HFFc6 (cell line): ENCODE results near the gene TMCC2. TPM values are rescaled to one million over a fixed set of nuclear protein-coding genes. Genes with fewer than 3 reads are reported as not detected.
A peak's percentile ranks its signal among the peaks of the same experiment; 100 is the strongest.

Experiments
- DNase-seq: peaks from one replicate; pipeline ENCODE4 v3.0.0-alpha.2; 2018
- H3K27ac Mint-ChIP-seq: 2 replicates; pipeline ENCODE4 v1.8.0; 2020; ENCODE audit warnings: mild to moderate bottlenecking, mixed read lengths
- H3K27me3 Mint-ChIP-seq: 2 replicates; pipeline ENCODE4 v1.8.0; 2021; ENCODE audit warnings: mild to moderate bottlenecking, moderate library complexity, mixed read lengths; ENCODE audit not compliant: insufficient read depth
- H3K36me3 Mint-ChIP-seq: 2 replicates; pipeline ENCODE4 v1.8.0; 2021; ENCODE audit warnings: low read depth, mixed read lengths
- H3K4me1 Mint-ChIP-seq: 2 replicates; pipeline ENCODE4 v1.8.0; 2020; ENCODE audit warnings: low read depth, mixed read lengths
- H3K4me3 Mint-ChIP-seq: 2 replicates; pipeline ENCODE4 v1.8.0; 2020; ENCODE audit warnings: mild to moderate bottlenecking, moderate library complexity, mixed read lengths
- H3K9me3 Mint-ChIP-seq: 2 replicates; pipeline ENCODE4 v1.8.0; 2020; ENCODE audit warnings: mild to moderate bottlenecking, mixed read lengths
- CTCF ChIP-seq: fragments of 200-600 bp; sonication (generic); IDR thresholded peaks from 2 replicates; pipeline ENCODE4 v1.5.0; 2021; ENCODE audit warnings: antibody characterized with exemption, mild to moderate bottlenecking
- total RNA-seq, 6 experiments: library from RNA; stranded (reverse); fragmentation: NEBNext Ultra II Directional; extraction: Animal tissue kit (Norgen Biotek cat#: 25700); gene quantifications; 2 replicates in 1 of 6; 3 replicates in 5 of 6; pipeline ENCODE4 v1.2.3, GENCODE V29; 2021

TMCC2 gene
- total RNA-seq, 6 experiments from 2014 or later, result 3.4 to 4.2 (median 3.9) TPM

DNA sequence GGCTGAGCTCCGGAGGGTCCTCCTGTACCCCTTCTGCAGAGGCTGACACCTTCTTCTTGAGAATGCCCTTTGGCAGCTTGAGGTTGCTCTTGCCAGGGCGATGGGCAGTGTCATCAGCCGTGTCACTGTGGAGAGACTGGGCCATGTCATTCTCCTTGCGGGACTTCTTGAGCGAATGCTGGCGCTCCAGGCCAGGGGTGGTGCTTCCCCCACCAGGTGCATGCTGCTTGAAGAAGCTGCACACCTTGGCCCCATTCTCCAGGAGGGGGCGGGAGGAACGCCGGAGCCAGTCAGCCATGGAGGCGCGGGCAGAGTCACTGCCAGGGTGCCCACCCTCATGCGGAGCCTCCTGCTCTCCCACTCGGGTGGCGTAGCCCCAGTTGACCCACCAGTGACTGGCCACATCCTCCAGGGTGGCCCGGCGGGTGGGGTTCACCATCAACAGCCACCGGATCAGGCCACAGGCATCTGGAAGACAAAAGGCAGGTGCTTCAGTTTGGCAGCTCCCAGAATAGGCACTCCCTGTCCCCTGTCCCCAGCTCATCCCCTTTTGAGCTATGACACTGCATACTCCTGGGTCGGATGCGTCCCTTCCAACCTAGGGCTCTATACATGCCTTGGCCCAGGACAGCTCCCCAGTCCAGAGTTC, 76.4 kb downstream of the TMCC2 start:
- H3K4me1 Mint-ChIP-seq, result peaks cover 46% of the 10 kb centered on the region
- no peak for DNase-seq
- H3K27ac Mint-ChIP-seq, result peak overlapping the region; percentile 75
- peaks cover 4% of the 10 kb centered on the region for H3K27me3 Mint-ChIP-seq
- peaks cover 34% of the 10 kb centered on the region for H3K36me3 Mint-ChIP-seq
- H3K9me3 Mint-ChIP-seq, result no peaks in the 10 kb centered on the region
- TF ChIP-seq CTCF, result no peak
- H3K4me3 Mint-ChIP-seq, result no peak overlapping the region

GRCh38 chr1:205304695-205305070, 76.9 kb downstream of the TMCC2 start:
- Mint-ChIP-seq H3K27ac (peak overlapping the region; percentile 75), H3K36me3 (peaks cover 37% of the 10 kb centered on the region), H3K4me1 (peaks cover 41% of the 10 kb centered on the region), H3K9me3 (no peaks in the 10 kb centered on the region), H3K27me3 (peaks cover 4% of the 10 kb centered on the region), H3K4me3 (no peak overlapping the region)
- no peak for TF ChIP-seq CTCF
- DNase-seq, result no peak

DNA sequence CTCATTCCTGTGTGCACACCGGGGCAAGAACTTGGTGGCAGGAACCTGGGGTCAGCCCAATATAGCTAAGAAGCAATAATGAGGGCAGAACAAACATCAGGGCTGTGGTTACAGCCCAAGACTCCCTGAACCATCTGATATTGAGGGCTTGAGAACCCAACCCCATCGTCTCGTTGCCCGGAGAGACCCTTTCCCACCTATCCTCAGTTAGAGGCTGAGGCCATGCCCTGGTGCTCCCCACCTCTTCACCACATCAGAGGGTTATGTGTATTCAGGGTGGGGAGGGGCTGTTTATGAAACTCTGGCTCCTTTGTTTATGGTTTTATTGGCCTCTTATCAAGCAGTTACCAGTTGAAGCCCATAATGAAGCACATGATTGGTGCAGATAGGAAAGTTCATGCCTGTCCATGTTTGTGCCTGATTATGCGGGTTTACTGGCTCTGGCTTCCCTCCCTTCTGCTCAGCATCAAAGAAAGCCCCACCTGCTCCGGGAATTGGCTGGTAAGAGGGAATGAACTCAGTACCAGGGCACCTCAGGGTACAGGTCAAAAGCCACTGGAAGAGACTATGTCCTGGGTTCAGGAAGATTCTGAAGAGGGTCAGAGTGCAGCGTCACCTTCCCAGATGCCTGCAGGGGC, 79.3 kb downstream of the TMCC2 start:
- Mint-ChIP-seq H3K9me3 (no peaks in the 10 kb centered on the region), H3K27ac (no peak overlapping the region), H3K36me3 (peaks cover 59% of the 10 kb centered on the region), H3K4me3 (no peak overlapping the region), H3K4me1 (peaks cover 17% of the 10 kb centered on the region), H3K27me3 (no peaks in the 10 kb centered on the region; the same call in none of the 2 replicates)
- DNase-seq, result no peak
- no peak for TF ChIP-seq CTCF

DNA sequence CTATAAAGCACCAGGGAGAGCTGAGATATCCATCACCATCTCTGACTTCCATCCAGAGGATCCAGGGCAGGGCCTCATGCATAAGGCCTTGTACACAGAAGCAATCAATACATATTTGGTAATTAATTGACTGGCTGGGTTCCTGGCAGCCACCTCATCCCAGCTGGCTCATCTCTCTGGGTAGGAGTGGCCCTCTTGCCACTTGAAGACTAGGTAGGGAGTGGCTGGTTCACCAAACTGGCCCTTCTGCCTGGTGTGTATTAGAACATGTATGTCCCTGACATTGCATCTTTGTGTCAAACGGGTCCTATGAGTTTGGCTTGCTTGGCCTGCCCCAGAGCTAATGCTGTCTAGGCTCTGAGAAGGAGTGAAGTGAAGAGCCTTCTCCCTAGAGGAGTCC, 82.0 kb downstream of the TMCC2 start:
- no peak overlapping the region for H3K27ac Mint-ChIP-seq
- H3K4me3 Mint-ChIP-seq, result no peak overlapping the region
- peaks cover 30% of the 10 kb centered on the region for H3K4me1 Mint-ChIP-seq
- no peaks in the 10 kb centered on the region; the same call in 1 of the 2 replicates for H3K27me3 Mint-ChIP-seq
- no peak for DNase-seq
- no peak for TF ChIP-seq CTCF
- peaks cover 50% of the 10 kb centered on the region for H3K36me3 Mint-ChIP-seq
- no peaks in the 10 kb centered on the region for H3K9me3 Mint-ChIP-seq

GRCh38 chr1:205310976-205311704, 83.4 kb downstream of the TMCC2 start:
- Mint-ChIP-seq H3K4me3 (no peak overlapping the region), H3K27ac (no peak overlapping the region), H3K27me3 (no peaks in the 10 kb centered on the region; the same call in 1 of the 2 replicates), H3K4me1 (peaks cover 31% of the 10 kb centered on the region), H3K9me3 (no peaks in the 10 kb centered on the region), H3K36me3 (peaks cover 40% of the 10 kb centered on the region)
- no peak for DNase-seq
- TF ChIP-seq CTCF, result no peak
